OCI-LY3 (cell line): Measurements from ENCODE around the gene EFL1.

Experiments
- EZH2phosphoT487 ChIP-seq: fragments of 200-600 bp; shearing (Covaris generic); IDR thresholded peaks from 2 replicates; pipeline ENCODE4 v1.6.1; 2018; ENCODE audit warnings: antibody characterized with exemption, mixed run types, low read depth
- TF ChIP-seq, protein P1 (sequence below): fragments of 200-600, 300-600 bp; sonication (generic); IDR thresholded peaks from 2 replicates; pipeline ENCODE4 v1.5.1; 2014; ENCODE audit warnings: antibody characterized with exemption, low read length, low read depth

DNA sequence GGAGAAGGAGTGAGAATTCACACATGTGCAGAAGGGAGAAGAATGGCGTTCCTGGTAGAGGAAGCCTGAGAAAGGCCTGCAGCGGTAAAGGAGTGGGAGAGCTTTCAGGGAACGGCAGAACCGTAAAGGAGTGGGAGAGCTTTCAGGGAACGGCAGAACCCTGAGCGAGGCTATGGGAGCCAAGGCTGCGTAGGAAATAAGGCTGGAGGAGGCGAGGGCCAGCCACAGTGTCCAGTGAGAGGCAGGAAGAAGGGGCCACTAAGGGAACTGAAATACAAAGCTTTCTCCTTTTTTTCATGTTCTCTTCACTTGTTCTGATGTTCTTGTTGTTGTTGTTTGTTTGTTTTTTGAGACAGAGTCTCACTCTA is 45.2 kb upstream of the EFL1 start:
- TF ChIP-seq, protein P1, sequence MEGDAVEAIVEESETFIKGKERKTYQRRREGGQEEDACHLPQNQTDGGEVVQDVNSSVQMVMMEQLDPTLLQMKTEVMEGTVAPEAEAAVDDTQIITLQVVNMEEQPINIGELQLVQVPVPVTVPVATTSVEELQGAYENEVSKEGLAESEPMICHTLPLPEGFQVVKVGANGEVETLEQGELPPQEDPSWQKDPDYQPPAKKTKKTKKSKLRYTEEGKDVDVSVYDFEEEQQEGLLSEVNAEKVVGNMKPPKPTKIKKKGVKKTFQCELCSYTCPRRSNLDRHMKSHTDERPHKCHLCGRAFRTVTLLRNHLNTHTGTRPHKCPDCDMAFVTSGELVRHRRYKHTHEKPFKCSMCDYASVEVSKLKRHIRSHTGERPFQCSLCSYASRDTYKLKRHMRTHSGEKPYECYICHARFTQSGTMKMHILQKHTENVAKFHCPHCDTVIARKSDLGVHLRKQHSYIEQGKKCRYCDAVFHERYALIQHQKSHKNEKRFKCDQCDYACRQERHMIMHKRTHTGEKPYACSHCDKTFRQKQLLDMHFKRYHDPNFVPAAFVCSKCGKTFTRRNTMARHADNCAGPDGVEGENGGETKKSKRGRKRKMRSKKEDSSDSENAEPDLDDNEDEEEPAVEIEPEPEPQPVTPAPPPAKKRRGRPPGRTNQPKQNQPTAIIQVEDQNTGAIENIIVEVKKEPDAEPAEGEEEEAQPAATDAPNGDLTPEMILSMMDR: no peak
- TF ChIP-seq EZH2phosphoT487: no peak
